Gastrocnemius medialis (tissue), 4 donors: Measurements from ENCODE around the gene SWAP70.

Experiments used
- CTCF ChIP-seq, 5 experiments: fragments of 450-650 bp in 3 of 5; fragments of 200-600 bp in 2 of 5; sonication (generic) in 2 of 5; IDR thresholded peaks in 4 of 5; conservative IDR thresholded peaks in 1 of 5; 1 replicate in 4 of 5; 2 replicates in 1 of 5; pipeline ENCODE4 v1.5.1; 2016 to 2019; ENCODE audit warnings: antibody characterized with exemption in 5 of 5, mild to moderate bottlenecking in 3 of 5, moderate library complexity in 3 of 5
- POLR2A ChIP-seq, 2 donors: fragments of 450-650 bp; IDR thresholded peaks; one replicate each; pipeline ENCODE4 v1.6.1; 2017; ENCODE audit warnings: antibody characterized with exemption in 2 of 2, mild to moderate bottlenecking in 2 of 2, moderate library complexity in 2 of 2

GRCh38 chr11:9790703-9791102 lies 126.8 kb downstream of the SWAP70 start:
- TF ChIP-seq CTCF (IDR thresholded peaks at IDR 0.05 in 4 of 5, conservative IDR thresholded peaks at IDR 0.05 in 1 of 5) (no peak), POLR2A (IDR thresholded peaks at IDR 0.05) (no peak)
